GM18526 (cell line): ENCODE results near the gene FAM229A.

Source experiments
- POLR2A ChIP-seq: IDR thresholded peaks from 3 replicates; pipeline ENCODE4 v1.6.1; 2011; ENCODE audit not compliant: insufficient read length; ENCODE audit errors: extremely low read depth

Gene FAM229A

DNA sequence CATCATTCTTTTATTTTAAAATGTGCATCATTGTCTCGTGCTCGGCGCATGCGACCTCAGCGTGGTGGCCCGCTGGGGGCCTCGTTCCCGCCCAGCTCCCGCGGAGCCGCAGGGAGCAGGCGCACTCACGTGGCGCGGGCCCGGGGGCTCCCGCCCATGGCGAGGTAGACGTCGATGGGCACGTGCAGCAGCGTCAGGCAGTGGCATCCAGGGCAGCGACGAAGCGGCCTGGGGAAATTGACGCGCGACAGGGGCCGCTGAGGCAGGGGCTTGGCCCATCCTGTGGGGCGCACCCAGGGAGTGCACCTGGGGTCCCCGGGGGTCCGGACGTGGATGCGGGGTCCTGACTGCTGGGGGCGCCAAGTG is 994 bp downstream of the FAM229A start:
- no peak for TF ChIP-seq POLR2A

DNA sequence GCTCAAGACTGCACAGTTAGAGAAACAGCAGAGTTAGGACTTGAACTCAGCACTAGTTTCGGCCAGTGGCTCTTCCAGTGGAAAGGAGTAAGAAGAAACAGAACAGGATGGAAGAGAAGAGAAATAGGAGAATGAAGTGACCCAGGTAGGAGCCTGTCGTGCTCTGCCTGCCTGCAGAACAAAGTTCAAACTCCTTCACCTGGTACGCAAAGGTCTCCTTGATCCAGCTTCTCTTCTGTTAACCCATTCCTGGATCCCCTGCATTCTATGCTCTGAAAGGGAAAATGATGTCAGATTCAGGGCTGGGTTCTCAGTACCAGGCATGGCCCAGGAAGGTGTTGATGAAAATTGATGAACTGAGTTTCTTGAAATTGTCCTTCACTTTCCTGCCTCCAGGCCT is 3.9 kb downstream of the FAM229A start:
- no peak for TF ChIP-seq POLR2A

DNA sequence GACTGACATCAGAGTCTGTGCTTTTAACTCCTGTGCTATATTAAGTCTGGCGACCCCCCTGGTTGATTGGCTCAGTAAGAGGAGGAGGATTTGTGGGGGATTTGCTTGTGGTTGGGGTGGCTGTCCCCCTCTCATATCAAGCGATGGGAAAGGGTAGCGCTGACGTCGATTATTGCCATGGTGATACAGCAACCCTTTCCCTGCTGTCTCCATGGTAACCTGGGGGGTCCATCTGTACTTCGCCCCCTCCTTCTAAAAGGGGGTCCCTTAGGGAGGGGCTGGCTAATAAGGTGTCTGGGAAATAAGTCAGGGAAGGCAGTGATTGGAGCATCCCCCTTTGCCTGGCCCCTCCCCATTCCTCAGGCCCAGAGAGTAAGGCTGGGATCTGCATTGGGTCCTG is 4.7 kb downstream of the FAM229A start:
- no peak for TF ChIP-seq POLR2A

DNA sequence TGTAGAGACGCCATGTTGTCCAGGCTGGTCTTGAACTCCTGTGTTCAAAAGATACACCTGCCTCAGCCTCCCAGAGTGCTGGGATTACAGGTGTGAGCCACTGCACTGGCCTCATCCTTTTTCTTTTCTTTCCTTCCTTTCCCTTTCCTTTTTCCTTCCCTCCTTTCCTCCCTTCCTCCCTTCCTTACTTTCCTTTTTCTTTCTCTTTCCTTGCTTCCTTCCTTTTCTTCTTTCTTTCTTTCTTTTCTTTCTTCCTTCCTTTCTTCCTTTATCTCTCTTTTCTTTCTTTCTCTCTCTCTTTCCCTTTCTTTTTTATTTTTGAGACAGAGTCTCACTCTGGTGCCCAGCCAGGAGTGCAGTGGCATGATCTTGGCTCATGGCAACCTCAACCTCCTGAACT is 5.8 kb downstream of the FAM229A start:
- no peak for TF ChIP-seq POLR2A

DNA sequence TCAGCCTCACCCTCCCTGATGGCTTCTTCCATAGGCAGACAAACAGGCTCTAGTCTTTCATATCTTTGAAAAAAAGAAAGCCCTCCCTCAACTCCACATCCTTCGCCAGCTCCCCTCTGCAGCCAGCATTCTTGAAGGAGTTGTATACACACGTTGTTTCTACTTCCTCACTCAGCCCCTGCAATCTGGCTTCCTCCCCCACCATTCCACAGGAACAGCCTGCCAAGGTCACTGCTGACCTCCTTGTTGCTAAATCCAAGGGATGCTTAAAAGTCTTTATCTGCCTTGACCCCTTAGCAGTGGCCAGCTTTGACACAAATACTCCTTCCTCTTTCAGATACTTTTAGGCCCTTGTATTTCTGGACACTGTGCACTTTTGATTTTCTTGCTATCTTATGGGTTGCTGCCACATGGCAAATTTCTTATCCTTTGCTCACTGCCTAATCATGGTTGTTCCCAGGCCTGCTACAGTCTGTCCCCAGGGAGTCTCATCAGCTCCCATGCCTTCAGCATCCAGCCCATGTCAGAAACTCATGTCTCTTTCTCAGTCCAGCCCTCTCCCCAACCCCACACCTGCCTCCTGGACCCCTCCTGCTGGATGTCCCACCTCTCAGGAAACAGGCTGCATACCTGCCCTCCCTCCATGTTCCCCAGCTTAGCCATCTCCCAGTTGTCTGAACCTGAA is 8.3 kb downstream of the FAM229A start:
- no peak for TF ChIP-seq POLR2A

DNA sequence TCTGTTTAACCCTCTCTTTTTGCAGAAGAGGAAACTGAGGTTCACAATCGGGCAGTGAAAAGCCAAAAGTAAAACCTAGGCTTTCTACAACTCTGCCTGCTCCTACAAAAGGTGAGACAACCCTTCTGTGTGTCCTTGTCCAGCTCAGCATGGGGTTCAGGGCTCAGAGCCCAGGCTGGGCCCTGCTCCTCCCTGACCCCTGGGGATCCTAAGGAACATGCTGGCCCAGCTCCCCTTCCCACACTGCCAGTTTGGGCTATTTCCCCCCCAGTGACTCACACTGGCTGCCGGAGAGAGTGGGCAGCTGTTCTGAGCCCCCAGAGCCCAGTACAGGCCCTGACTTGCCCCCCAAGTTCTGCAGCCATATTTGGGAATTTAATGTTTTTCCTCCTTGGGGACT is 8.9 kb downstream of the FAM229A start:
- TF ChIP-seq POLR2A: no peak

DNA sequence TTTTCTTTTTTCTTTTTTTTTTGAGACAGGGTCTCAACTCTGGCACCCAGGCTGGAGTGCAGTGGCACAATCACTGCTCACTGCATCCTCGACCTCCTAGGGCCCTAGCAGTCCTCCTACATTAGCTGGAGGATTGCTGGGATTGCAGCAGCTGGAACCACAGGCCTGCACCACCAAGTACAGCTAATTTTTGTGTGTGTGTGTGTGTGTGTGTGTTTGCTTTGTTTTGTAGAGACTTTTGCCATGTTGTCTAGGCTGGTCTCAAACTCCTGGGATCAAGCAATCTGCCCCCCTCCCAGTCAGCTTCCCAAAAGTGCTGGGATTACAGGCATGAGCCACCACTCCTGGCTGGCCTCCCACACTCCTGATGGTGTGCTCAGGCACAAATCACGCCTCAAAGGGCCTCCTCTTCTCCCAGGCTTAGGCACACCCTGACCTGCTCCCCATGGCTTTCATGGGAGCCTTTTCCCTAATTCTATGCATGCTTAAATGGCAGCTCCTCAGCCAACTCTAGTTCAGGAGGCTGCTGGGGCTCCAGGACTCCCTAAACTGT is 9.4 kb downstream of the FAM229A start:
- no peak for TF ChIP-seq POLR2A

DNA sequence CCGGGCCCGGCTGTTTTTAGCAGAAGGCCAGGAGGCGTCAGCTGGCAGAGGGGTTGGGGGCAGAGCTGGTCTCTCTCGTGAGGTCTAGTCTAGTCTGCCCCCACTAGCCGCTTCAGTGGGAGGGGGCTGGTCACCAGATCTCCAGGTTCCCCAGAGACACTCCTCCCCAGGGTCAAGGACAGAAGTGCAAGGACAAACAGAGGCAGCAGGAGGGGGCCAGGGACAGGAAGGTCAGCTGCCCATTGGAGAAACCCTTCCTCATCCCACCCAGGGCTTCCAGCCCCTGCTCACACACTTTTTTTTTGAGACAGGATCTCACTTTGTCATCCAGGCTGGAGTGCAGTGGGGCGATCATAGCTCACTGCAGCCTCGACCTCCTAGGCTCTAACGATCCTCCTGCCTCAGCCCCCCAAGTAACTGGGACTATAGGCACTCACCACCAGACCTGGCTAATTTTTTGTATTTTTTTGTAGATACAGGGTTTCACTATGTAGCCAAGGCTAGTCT is 10.0 kb downstream of the FAM229A start:
- TF ChIP-seq POLR2A: no peak

DNA sequence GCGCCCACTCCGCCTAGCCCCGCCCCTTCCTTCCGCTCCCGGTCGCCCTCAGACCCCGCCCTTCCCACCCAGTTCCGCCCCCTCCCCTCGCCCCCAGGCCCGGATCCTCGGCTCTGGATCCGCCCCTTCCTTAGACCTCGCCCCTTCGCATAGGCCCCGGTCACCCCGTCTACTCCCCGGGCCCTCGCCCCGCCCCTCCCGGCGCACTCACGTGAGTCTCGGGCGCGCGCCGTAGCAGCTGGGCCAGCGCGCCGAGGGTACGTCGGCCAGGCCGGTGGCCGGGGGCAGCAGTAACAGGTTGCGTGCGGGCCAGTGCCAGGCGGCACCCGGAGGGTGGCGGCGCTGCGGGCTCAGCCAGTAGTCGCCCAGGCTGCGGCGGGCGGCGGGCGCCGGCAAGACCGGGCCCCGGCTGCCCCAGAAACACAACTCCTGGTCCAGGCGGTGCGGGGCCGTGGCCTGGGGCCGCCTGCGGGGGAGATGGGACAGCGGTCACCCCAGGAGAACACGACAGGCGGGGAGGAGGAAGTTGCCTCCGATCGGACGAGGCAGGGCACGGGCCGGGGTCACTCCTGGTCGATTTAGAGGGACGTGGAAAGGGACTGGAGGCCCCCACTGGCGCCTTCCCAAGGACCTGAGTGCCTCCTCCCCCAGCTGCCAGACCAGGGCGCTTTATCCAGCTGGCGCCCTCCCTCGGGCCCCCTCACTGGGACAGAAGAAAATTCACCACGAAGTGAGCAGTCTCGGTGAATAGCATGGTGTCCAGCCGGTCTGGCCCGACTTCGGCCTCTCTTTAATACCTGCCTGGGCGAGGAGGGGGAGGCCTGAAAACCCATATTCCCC is 10.7 kb downstream of the FAM229A start:
- TF ChIP-seq POLR2A: peak; percentile 74

DNA sequence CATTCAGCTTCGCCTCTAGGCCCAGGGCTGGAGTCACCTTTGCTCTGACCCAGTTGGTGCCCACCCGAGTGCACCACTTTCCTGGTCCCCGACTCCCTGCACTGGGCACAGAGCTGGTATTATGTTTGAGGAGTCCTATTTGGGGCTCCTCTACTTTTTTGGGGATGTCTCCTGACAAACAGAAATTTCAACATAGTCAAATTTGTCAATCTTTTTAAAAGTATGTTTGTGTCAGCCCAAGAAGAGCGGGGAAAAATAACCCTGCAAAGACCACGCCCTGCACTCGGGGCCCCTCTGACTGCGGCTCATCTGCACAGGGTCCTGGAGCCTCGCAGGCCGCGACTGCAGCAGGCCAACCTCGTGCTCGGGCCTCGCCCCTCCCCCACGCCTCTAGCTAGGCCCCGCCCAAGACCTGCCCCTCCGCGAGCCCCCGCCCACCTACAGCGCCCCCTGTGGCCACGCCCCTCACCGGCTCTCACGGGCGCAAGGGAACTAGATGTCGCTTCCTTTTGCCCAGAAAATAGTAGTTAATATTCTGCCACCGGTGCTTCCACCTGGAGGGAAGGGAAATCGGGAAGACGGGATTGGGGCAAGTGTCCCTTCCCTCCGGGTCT is 11.4 kb downstream of the FAM229A start:
- TF ChIP-seq POLR2A: peak; percentile 44

DNA sequence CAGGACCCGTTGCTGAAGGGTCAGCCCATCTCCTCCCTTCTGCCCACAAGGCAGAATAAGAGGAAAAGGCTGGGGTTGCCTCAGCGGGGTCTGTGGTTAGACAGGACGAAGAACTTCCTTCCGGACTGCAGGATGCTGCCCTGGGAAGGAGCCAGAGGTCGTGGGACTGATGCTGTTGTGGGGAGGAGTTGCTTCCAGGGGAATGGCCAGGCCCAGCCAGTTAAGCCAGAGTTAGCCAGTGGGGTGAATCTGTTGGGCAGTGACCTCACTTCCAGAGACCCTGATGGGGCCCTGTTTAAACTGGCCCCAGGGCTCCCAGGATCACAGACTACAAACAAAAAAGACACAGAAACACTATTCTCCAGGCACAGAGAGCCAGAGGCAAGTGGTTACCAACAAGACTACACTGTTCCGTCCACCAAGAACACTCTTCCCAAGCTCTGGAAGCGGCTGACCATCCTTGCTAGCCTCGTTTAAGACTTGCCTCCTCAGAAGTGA is 13.0 kb downstream of the FAM229A start:
- no peak for TF ChIP-seq POLR2A

DNA sequence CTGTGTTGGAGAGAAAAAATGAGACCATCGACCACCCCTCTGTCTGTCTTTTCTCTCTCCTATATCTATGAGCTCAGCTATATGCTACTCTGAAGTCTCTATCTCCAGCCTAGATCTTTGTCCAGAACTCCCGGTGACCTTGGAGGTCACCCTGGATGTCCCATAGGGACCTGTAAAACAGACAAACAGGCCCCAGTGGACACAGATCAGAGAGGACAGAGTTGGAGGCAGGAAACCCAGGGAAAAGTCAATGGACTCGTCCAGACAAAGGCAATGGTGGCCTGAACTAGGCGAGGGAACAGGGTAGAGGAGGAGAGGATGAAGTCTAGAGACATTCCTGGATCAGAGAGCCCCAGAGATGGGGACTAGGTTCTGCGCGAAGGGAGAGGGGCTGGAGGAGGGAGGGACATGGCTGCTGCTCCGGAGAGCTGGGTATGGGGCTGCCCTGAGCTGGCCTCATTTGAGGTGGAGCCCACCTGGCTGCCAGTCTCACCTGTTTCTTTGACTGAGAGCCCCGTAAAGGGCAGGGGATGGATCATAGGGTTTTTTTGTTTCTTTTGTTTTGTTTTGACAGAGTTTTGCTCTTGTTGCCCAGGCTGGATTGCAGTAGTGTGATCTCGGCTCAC is 15.6 kb downstream of the FAM229A start:
- no peak for TF ChIP-seq POLR2A

DNA sequence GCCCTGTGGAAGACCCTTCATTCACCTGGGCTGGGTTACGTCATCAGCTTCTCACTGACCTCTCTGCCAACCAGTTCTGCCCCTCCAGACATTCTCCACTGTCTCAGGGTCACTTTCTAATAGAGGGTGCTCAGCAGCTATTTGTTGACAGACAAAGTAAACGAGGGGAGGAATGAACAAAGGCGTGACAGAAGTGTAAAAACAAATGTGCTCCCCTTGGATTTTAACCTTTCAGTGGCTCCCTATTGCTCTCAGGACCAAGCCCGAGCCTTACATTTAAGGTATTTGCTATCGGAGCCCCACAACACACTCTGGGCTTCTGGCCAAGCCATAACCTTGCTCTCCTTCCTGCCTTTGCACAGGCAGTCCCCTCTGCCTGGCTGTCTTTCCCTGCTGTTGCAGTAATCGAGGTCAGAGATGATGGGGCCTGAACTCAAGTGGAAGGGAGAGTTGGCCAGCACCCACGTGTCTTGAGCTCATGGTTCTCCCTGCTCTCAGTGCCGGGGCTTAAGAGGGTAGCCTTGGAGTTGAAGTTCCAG is 16.9 kb downstream of the FAM229A start:
- TF ChIP-seq POLR2A: no peak

DNA sequence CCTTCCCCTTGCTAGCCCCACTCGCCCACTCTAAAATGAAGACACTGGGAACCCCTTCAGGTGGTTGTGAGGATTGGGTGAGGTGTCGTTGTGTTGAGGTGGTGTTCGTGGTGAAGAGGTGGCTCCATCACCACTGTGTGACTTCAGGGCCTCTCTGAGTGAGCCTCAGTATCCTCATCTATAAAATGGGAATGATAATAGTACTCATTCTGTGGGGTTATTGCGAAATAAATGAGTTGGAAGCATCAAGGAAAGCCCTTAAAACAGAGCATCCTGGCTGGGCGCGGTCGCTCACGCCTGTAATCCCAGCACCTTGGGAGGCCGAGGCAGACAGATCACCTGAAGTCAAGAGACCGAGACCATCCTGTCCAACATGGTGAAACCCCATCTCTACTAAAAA is 19.6 kb downstream of the FAM229A start:
- TF ChIP-seq POLR2A: no peak

DNA sequence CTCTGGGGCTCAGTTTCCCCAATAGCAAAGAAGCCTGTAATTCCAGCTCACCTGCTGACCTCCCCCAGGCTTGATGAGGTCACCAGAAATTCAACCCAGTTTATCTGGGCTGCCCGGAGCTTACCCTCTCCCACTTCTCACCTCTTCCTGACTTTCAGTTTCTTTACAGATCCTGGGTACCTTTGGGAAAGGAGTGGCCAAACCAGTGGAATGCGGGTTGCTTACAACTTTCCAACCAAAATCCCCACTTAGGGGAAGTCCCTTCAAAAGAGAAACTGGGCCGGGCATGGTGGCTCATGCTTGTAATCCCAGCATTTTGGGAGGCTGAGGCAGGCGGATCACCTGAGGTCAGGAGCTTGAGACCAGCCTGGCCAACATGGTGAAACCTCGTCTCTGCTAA is 20.3 kb downstream of the FAM229A start:
- no peak for TF ChIP-seq POLR2A

DNA sequence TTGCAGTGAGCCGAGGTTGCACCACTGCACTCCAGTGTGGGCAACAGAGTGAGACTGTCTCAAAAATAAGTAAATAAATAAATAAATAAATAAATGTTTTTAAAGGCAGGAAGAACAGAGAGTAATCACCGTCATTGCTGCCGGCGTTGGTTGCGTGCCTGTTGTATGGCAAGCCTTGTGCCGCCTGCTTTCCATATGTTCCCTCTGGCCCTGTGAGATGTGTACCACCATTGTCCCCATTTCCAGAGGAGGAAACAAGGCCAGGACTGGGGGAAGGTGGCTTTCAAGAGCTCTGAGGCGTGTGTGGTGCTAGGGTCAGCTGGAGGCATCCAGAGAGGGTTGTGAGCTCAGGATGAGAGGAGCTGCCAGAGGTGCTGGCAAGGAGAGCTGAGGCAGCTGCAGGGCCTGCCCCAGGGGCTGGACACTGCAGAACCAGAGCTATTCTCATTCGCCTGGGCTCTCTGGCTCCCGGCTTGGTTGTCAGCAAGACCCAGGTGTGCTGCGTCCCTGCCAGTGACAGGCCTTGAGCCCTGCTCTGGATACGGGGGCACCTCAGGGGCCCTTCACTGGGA is 21.0 kb downstream of the FAM229A start:
- no peak for TF ChIP-seq POLR2A
